Measurements from ENCODE around the gene PCED1B.

DNA sequence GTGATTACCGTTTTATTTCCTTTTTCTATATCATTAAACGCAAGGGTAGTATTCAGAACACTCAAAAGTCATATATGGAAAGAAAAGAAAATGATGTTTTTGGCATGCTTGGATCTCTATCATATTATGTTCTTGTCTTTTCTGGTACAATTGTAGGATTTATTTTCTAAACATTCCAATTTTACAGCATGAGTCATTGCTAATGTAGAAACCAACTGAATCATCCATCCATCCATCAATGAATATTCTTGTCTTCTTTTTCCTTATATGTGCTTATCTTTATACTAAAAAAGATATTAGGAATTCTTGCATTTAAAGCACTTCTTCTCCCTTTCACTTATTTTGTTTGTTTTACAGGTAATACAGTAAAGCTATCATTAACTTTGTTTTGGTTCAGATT is 20.7 kb downstream of the PCED1B start:
- TF ChIP-seq, protein P1, sequence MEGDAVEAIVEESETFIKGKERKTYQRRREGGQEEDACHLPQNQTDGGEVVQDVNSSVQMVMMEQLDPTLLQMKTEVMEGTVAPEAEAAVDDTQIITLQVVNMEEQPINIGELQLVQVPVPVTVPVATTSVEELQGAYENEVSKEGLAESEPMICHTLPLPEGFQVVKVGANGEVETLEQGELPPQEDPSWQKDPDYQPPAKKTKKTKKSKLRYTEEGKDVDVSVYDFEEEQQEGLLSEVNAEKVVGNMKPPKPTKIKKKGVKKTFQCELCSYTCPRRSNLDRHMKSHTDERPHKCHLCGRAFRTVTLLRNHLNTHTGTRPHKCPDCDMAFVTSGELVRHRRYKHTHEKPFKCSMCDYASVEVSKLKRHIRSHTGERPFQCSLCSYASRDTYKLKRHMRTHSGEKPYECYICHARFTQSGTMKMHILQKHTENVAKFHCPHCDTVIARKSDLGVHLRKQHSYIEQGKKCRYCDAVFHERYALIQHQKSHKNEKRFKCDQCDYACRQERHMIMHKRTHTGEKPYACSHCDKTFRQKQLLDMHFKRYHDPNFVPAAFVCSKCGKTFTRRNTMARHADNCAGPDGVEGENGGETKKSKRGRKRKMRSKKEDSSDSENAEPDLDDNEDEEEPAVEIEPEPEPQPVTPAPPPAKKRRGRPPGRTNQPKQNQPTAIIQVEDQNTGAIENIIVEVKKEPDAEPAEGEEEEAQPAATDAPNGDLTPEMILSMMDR (IDR thresholded peaks at IDR 0.05) = no peak
- TF ChIP-seq POLR2A (IDR thresholded peaks at IDR 0.05) = no peak
